NCI-H2196 treated with DMSO at 0.1 percent for 48 hours (cell line): ENCODE data around the gene USP13.
A peak's percentile ranks its signal among the peaks of the same experiment; 100 is the strongest.
"Not testable (repeated sequence)": the region's sequence is repeated elsewhere in the genome, so short reads cannot be mapped to it uniquely, and the experiment has no call there.

Experiments
- DNase-seq: peaks from one replicate; lab custom pipeline; 2025; ENCODE audit not compliant: unreplicated experiment; lab: John Stamatoyannopoulos, UW

The USP13 gene

DNA sequence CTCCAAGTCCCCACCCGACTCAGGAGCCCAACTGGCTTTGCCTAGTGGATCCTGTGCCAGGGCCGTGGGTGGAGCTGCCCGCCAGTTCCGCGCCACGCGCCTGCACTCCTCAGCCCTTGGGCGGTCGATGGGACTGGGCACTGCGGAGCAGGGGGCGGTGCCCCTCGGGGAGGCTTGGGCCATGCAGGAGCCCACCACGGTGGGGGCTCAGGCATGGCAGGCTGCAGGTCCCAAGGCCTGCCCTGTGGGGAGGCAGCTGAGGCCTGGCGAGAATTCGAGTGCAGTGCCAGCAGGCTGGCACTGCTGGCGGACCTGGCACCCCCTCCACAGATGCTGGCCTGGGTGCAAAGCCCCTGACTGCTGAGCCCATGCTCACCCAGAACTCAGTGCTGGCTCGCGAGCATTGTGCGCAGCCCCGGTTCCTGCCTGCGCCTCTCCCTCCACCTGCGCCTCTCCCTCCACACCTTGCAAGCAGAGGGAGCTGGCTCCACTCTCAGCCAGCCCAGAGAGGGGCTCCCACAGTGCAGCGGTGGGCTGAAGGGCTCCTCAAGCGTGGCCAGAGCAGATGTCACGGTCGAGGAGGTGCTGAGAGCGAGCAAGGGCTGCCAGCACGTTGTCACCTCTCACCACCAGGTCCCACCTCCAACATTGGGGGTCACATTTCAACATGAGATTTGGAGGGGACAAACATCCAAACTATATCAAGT is 122.7 kb downstream of the USP13 start:
- no peak for DNase-seq

DNA sequence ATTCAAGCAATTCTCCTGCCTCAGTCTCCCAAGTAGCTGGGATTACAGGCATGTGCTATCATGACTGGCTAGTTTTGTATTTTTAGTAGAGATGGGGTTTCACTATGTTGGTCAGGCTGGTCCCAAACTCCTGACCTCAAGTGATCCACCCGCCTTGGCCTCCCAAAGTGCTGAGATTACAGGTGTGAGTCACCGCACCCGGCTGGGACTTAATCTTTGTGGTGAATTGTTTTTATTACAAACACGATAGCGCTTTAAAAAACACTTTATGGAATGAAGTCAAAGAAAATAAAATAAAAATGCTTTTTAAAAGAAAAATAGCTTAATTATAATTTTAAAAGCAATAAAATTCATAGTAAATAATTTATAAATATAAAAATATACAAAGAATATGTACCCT is 130.0 kb downstream of the USP13 start:
- not testable (repeated sequence) for DNase-seq

DNA sequence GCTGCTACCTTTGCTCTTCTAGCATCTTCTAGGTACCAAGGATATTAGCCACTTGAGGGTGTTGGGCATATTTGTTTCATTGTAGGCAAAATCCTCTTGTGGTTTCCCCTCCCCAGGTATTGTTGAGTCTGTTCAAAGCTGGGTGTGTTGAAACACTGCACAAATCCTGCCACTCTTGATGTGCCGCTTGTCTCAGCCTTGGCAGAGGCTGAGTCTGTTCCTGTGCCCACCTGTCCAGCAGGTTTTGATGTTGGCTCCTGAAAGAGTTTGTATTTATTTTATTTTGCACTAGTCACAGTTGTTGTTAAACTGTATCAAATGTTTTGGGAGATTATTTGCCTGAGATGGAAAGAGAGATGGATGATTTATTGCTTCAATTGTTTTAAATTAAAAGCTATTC is 136.2 kb downstream of the USP13 start:
- DNase-seq, result no peak

DNA sequence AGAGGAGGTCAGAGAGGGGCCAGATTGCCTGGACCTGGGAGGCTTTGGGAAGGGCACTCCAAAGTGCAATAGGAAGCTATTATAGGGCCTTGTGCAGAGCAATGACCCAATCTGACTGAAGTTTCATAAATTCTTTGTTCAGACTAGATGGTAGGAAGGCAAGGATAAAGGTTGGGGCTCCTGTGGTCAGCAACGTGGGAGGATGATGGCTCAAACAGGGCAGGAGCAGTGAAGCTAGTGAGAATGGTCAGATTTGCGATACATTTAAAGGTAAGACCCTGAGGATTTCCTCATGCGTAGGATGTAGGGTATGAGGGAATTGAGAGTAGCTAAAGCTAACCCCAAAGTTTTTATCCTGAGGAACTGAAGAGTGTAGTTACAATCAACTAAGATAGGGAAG is 139.0 kb downstream of the USP13 start:
- no peak for DNase-seq

DNA sequence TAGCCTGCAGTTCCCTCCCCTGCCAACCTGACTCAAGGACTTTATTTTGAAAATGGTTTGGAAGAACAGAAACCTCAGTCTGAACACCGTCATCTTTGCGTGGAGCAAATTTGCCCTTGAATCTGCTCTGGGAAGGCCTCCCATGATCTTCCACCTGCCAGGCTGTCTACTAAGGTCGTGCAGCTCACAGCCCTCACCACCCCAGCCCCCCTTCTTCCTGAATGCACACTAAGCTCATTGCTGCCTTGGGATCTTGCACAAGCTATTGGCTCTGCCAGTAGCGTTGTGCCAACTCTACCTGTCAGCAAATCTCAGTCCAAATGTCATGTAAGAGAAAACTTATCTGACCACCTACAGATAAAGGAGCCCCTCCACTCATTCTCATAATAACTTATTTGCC is 141.5 kb downstream of the USP13 start:
- no peak for DNase-seq

DNA sequence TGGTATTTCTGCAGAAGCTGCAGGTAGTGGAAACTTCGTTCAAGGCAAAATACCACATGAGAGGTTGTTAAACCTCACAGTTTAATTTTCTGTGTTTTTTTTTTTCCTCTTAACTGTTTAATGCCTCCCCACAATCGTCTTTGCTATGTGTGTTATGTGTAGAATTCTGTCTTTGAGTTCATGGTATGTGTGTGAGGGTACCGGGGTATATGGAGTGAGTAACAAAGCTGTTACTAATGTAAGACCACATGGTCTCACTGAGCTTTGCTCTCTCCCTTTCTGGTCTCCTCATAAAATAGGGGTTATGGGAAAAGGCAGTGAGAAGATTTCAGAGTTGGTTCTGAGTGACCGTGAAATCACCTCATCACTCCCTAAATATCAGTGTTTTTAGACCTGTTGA is 143.6 kb downstream of the USP13 start:
- no peak for DNase-seq

DNA sequence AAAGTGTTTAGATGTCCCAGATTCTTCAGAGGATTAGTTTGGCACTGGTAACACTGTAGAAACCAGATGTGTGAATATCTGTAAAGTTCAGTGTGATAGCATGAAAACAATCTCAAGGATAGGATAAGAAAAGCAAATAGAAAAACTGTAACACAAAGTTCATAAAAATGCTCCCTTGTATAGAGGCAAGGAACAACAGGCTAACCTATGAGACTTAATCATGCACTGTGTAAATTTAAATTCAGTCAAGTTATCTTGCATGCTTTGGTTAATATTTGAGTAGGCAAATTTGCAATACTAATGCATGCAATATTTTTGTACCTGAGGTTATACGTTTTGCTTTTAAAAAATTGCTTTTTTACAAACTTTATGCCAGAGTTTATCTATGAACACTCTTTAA is 144.4 kb downstream of the USP13 start:
- DNase-seq, result no peak

DNA sequence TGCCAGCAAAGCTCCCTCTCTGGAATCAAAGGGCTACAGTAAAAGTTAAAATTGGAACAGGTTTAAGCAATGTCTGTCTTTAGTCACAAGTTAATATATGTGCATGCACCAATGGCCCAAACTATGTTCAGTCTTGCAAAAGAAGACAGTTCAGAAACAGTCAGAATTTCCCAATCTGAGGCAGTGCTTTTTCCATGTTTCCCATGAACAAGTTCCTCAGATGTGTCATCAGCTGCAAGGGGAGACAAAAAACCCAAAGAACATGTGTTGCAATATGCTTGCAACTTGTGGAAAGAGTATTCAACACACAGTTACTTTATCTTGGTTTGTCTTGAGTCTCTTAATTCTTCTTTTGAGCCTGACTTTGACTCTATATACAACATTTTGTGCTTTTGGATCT is 148.4 kb downstream of the USP13 start:
- no peak for DNase-seq

DNA sequence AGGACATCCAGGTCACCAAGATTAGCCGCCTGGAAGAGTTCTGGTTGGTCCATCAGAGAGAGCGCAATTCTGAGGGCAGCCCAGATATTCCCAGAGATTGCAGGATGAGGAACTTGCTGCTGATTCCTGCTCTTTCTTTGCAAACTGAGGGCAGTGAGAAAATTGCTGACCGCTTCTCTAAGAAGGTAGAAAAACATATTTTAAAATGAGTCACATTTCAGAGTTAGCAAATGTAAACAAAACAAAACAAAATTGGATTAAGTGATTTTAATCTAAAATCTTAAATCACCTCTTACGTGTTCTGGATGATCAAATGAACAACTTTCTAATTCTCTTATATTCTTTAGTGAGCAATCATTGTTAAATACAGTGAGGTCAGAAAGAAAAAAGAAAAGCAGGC is 149.0 kb downstream of the USP13 start:
- no peak for DNase-seq

DNA sequence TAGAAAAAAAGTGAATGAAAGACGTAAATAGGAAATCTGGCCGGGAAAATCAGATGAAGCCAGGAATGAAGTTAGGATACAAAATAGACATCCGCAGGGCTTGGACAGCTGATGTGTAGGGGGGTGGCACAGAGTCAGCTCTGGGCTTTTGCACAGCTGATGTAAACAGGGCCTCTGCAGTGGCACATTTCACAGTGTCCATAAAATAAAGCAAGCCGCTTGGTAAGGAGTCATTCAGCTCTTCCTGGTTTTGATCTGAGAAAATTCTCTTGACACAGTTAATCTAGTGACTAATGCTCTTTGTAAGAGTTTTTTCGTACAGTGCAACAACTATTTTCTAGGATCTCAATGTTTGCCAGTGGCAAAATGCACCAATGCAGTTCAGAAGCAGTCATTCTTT is 153.3 kb downstream of the USP13 start:
- no peak for DNase-seq

DNA sequence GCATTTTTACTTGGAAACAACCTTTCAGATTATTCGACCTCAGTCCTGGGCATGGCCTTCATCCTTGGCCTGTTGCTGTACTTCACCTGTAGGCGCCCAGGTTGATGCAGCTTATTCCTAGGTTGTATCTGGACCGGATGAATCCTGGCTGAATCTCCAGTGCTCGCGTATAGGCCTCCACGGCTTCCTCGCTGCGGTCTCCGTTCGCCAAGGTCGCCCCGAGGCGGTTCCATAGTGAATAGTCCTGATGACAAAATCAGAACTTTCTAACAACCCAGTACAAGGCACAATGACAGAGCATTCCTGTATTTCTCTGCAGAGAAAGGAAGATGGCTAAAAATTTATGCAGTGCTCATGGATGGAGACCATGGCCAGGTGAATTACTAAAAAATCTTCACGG is 154.7 kb downstream of the USP13 start:
- no peak for DNase-seq

DNA sequence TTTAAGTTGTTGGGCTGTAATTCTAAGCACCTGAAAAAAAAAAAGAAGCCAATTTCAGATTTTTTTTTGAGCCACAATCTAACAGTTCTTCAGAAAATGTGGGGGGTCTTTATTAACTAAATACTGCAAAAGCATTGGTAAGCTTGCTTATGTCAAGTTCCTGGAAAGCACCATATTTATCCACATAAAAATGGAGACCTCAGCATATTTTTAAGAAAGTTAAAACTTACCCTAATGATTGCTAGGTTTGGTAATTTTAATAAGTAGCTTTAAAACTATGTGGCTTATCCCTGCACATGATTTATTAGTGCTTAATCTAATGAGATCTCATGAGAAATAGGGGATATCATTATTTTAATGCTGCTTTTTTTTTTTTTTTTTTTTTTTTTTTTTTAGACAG is 156.8 kb downstream of the USP13 start:
- no peak for DNase-seq

DNA sequence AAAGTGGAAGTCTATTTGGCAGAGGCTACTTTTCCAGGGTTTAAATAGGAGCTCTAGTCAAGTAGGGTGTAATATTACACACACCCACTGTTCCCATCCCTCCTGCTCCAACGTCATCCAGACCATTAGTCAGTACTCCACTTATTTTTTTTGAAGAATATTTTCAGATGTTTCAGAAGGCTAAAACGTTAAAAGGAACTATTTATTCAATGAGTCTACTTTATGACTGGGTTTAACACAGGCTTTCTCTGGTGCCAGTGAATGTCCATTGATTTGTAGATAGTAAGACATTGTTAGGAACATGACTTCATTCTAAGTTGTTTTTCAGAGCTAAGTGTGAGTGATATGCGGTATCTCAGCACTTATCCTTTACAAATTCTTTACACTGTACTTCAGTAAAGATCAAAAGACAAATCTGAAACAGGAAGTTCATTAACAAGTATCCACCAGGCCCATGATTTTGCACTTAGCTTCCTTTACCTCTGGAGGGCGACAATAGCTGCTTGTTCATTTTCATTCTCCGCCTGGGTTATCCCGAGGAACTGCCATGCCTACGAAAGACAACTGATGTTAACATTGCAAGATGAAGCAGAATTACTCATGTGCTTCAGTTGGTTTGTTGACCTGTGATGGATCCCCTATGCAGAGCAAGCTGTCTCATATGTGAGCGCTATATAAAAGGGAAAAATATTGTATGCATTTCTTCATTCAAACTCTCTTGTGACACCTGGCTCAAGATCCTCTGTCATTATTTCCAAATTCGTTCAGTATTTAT is 158.7 kb downstream of the USP13 start:
- peak; percentile 60 for DNase-seq

DNA sequence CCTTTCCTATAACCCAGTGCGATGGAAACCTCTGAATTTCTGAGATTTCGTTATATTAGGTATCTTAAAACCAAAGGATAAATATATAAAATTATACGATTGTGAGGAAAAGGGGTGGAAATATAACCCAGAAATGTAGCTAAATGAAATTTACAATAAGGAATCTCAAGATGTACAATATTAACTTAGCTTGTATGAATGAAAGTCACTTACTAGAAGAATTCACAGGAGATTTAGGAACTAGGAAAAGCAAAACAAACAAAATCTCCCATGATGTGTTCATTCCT is 159.2 kb downstream of the USP13 start:
- DNase-seq, result no peak

DNA sequence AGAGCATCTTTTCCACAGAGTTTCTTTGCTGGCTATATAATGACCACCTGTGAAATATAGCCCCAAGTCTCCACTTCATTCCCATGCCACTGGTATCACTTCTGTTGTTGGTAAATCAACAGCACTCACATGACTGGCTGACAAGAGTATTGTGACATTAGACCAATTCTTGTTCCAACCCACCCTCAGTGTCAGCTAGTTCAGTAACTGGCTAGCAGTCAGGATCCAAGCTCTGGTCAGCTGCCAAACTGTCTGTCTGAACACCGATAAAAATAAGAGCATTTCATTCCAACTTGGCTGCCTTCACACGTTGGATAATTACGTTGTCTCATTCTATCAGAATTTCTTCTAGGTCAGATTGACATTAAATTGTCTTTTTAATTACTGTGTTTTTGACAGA is 166.5 kb downstream of the USP13 start:
- DNase-seq, result no peak

DNA sequence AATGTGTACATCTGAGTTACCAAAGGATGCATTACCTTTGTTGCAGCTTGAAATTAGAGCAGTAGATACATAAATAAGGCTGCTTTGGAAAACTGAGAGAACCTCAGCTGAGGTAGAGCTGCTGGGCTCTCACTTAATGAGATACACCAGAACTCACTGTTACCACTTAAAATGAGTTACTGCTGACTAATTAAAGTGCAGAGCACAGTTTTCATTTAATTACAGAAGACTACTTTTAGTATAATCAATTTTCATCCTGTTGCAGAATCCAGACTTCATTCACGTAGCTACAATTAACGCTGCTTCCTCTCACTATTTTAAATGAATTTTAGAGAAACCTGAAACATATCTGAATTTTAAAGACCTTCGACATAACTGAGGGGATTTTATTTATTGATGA is 169.5 kb downstream of the USP13 start:
- no peak for DNase-seq

DNA sequence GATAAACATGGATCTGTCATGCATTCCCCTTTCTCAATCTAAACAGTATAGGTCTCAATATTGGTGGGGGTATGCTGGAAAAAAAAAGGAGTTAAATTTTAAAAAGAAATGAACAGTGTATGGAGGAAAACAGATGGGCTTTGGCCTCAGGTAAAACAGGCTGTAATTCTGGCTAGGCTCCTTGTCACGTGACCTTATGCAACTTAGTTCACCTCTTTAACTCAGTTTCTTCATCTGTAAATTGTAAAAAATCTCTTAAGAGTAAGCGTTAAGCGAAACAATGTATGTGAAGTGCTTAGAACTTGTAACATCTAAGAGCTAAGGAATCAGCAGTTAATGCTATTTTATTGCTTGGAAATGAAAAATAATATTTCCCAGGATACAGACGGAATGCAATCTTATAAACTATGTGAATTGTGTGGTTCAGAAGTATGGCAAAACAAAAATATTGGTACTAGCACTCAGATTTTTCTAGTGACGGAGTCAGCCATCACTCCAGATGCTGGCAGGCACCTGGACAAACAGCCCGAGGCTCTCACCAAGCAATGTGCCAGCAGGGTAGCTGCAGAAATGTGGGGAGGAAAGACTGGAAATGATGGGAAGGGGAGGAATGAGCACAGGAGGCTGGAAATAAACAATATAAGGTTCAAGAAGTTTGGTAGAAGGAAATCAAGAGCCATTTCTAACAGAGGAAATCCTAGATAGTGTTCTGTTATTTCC is 172.8 kb downstream of the USP13 start:
- no peak for DNase-seq

DNA sequence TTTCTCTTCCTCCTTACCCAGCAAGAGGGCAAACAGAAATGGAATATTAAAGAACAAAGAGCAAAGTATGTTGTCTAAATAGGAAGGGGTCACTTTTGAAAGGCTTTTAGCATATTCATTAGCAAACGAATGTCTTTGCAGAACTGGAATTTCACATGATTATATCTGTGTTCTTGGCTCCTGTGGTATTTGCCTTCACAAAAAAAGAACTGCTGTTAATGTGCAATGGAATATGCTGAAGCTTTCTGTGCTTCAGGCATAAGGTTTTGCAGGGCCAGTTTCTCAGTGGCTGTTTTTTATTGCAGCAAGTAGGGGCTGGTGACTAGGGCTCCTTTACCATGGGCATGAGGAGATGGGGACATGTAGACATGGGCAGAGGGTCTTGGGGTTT is 173.4 kb downstream of the USP13 start:
- no peak for DNase-seq

DNA sequence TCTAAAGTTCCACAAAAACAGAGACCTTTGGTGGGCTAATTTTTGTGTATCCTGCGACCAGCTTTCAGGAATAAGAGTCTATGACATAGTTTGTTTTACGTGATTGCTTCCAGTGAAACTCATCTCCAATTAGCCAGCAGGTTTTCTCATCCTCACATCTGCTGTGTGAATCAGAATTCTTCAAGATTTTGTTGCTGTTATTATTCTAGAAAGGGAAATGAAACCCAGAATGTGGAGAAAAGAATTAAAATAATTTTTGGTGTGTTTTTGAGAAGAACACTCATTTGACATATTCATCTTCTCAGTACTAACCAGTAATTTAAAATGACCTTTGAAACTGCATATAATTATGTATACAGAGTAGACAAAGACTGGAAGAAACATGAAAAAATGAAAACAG is 175.9 kb downstream of the USP13 start:
- DNase-seq, result no peak

DNA sequence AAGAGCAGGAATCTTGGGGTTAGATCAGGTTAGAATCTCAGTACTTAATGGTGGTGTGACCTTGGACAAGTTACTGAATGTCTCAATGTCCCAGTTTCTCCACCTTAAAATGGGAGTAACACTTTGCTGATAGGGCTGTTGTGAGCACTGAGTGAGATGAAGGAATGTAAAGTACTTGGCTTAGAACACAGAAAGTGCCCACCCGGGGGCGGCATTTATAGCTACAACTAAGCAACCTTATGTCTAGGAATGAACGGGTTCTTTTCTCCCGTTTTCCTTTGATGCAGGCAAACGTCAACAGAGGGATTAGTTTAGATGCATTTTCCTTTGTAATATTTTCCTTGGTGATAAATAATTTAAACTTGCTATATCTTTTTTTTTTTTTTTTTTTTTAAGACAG is 176.6 kb downstream of the USP13 start:
- no peak for DNase-seq

DNA sequence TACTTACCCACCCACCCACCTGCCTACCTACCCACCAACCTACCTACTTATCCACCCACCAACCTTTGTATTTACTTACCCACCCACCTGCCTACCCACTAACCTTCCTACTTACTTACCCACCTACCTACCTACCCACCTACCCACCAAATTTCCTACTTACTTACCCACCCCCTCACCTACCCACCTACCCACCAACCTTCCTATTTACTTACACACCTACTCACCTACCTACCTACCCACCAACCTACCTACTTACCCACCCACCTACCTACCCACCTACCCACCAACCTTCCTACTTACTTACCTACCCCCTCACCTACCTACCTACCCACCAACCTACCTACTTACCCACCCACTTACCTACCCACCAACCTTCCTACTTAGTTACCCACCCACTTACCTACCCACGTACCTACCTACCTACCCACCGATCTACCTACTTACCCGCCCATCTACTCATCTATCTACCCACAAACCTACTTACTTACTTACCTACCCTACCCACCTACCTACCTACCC is 179.6 kb downstream of the USP13 start:
- no peak for DNase-seq

DNA sequence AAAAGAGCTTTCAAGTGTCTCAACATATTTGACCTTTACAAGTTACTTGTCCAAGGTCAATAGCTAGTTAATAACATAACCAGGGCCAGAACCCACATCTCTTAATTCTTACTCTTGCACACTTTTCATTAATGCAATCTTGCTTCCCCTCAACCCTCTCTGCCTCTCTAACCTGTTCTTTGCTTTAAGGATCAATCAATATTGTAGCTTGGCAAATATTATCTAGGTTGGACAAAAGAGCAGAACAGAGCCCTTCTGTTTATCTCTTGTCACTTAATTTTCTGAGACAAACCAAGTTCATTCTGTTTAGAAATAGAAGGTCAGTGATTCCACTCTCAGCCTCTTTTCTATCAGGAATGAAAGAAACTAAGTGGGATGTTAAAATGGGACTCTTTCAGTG is 180.5 kb downstream of the USP13 start:
- DNase-seq, result no peak
